ENCODE measurements around the gene MRAS.
"Not testable (repeated sequence)": the region's sequence is repeated elsewhere in the genome, so short reads cannot be mapped to it uniquely, and the experiment has no call there.

MRAS gene

DNA sequence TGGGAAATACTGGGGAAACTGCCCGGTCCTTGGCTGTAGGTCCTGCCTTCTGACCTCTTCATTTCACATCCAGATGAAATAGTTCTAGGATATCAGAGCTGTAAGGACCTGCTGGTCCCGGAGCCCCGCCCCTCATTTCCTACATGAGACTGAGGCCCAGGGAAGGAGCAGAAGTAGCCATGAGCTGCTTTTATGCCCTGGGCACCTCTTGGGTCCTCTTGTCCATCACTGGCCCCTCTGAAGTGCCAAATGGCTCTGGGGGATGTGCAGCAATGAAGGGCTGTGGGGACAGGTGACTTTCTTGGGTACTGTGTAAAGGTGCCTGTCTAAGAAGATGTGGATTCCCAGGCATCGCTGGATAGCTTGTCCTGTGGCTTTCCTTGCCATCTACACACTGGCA, 45.8 kb downstream of the MRAS start:
- DNase-seq, result no peak

- DNase-seq, result no peak
Observed at GRCh38 chr3:138394686-138395085, 46.3 kb downstream of the MRAS start.

DNA sequence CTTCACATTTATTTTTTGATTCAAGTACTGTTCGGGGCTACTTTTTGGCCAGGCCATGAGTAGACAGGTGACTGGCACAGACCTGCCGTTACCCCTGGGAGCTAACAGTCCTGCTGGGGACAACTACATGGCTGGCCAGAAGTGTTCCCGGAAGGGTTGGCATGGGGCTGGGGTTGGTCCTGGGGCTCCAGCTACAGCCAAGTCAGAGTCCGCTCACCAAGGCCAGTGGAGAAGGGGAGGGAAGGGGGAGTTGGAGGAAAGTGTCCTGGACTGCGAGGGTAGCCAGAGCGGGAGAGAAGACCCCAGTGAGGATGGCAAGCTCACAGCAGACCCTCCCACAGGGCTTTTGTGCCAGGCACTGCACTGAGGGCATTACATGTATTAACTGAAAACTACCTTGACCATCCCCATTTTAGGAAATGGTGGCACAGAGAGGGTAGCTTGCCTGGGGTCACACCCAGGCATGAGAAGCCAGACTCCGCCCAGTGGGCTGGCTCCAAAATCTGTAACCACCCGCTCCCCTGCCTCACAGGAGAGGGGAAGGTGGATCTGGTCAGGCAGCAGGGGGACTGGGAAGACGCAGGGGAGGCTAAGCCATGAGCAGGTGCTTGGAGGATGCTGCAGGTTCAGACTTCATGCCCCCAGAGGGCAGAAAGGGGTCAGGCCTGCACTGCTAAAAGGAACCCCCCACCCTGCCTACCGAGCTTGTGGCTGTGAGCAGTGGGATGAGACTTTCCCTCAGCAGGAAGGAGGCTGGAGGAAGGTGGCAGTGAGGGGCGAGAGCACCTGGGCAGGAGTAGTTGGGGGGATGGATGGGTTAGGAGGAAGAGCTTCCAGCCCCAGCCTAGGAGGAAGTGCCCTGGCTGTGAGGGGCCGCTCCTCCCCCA, 47.7 kb downstream of the MRAS start:
- DNase-seq, result no peak

- DNase-seq, result no peak
Observed at GRCh38 chr3:138396752-138397410, 48.5 kb downstream of the MRAS start.

DNA sequence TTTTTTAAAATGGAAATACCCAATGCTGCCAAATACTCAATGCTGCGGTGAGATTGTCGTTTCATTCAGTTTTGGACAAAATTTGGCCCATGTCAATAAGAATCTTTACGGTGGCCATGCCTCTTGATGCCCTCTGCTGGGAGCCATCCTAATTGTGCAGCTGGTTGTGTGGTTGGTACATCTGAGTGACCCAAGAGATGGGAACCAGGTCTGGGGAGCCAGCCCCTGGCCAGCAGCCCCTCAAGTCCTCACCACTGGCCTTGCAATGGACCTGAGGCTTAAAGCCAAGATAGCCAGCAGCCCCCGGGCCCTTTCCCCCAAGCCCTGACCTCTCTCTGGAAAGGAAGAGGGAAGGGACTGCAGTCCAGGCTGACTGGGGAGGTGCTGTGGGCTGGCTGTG, 49.6 kb downstream of the MRAS start:
- DNase-seq, result no peak

DNA sequence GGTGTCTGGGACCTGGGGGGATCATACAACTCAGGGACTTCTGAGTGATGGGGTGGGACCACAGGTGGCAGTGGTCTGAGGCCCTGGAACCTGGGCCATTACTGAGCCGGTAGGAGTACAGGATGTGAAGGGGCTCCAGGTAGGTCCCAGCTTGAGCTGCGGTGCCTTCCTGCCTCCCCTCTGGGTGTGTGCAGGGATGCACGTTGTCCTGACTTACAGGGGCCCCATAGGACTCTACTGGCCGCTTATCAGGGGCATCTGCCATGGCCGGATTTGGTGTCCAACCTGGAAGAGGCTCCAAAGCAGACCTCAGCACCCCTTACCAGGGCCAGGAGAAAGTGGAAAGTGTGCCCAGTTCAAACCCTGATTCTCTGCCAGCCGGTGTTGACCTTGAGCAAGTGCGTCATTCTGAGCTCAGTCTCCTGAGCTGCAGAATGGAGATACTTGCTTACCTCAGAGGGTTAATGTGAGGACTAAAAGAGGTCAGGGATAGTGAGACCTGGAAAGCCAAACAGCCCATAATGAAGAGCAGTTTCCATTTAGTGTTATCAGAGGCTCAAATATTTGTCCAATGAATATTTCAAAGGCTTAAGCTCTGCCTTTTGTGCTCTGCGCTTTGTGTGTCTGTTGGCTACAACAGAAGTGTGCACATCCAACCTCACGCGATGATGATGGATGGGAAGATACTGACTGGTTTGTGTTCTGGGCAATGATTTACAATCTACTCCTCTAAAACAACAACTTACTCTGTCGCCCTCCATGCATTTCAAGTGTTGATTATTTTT, 50.6 kb downstream of the MRAS start:
- DNase-seq, result no peak

DNA sequence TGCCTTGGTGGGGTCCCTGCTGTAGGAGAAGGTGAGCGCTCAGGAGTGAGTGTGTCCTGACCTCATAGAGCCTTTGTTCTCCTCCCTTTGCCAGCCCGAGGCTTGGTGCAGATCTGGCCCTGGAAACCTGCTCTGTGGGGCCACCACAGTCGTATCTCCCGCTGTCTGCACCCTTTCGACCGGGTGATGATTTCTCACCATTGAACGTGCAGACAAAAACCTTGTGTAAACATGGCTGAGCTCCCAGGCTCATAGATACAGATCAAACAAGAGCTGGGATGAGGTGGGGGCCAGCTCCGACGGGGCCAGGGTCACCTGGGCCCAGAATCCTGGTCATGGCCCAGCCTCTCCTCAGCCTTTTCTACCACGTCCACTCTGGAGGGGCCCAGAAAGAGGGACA, 51.4 kb downstream of the MRAS start:
- no peak for DNase-seq

- no peak for DNase-seq
Observed at GRCh38 chr3:138400651-138401070, 52.3 kb downstream of the MRAS start.

- no peak for DNase-seq
Observed at GRCh38 chr3:138401834-138402233, 53.5 kb downstream of the MRAS start.

- no peak for DNase-seq
Observed at GRCh38 chr3:138404121-138404520, 55.7 kb downstream of the MRAS start.

- DNase-seq, result no peak
Observed at GRCh38 chr3:138405001-138405400, 56.6 kb downstream of the MRAS start.

DNA sequence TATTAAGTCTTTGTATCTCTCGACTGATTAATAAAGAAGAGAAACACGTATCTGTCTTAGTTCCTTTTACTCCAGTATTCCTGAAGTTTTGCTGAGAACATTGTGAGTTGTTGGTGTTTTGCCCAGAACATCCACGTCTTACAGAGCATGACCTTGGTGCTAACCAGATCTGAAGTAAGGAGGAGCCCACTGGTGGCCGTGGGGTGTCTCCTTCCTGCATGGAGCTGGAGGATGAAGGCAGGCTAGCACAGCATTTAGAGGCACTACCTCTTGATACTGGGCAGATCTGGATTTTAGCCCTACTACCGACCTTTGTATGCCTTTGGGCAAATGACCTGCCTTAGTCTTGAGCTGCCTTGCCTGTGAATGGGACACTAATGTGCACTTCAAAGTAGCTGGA, 57.1 kb downstream of the MRAS start:
- no peak for DNase-seq

- DNase-seq, result no peak
Observed at GRCh38 chr3:138406606-138407005, 58.2 kb downstream of the MRAS start.

DNA sequence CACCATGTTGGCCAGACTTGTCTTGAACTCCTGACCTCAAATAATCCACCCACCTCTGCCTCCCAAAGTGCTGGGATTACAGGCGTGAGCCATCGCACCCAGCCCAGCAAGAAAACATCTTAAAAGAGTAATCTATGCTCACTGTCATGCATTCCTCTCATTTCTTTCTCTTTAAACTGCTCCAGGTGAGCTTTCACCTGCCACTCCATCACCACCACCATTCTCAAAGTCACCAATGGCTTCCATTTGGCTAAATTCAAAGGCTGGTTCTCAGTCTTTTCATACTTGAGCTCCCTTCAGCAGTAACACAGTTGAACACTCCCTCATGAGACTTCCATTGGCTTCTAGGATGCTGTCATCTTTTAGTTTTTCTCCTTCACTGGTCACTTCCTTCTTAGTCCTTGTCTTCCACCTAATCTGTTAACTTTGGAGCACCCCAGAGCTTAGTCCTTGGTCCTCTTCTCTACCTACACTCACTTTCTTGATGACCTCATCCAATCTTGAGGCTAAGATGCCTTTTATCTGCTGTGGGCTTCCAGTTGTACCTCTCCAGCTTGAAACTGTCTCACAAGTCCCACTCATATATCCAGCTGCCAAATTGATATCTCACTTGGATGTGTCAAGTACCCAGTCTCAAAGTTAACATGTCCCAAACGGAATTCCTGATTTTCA, 59.0 kb downstream of the MRAS start:
- no peak for DNase-seq

DNA sequence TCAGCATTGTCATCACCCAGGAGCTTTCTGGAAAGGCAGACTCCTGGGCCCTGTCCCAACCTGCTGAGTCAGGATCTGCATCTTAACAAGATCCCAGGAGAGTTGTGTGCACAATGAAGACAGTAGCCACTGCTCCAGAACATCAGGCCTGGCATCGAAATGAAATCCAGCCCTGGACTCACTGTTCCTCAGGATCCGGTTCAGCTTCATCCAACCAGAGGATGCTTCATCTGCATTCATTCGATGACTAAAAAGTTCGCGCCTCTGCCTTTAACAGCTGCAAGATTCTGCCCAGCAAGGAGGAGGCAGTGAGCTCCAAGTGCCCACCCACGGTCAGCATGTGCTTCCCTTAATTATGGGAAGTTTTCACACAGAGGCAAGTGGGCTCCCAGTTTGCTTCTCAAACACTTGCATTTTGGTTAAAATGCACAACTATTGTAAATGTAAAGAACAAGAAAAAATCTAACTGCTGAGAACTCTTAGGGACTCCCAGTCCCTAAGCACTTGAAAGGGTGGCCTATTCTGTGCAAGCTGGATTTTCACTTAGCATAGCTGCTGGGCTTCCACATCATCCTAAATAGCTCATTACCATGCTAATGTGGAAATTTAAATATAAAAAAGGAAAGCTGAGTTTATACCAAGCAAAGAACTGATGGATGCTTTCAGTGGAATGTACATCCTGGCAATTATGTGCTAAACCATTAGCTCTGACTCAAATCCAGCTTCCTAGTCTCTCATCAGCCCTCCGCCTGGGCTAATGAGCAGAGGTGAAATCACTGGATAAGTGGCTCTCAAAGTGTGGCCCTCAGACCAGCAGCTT, 60.6 kb downstream of the MRAS start:
- DNase-seq, result no peak

GRCh38 chr3:138412821-138413551, 64.6 kb downstream of the MRAS start:
- no peak for DNase-seq

DNA sequence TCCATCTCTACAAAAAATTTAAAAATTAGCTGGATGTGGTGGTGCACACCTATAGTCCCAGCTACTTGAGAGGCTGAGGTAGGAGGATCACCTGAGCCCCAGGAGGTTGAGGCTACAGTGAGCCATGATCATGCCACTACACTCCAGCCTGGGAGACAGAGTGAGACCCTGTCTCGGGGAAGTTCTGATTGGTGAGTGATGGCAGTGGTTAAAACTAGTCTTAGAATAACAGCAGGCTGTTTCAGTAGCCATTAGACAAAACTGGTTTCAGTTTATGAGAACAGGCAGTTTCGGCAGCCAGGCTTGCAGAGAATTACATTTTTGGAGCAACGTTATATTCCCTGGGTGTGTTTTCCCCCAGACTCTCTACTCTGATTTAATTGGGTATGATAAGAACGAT, 67.9 kb downstream of the MRAS start:
- DNase-seq, result not testable (repeated sequence)

DNA sequence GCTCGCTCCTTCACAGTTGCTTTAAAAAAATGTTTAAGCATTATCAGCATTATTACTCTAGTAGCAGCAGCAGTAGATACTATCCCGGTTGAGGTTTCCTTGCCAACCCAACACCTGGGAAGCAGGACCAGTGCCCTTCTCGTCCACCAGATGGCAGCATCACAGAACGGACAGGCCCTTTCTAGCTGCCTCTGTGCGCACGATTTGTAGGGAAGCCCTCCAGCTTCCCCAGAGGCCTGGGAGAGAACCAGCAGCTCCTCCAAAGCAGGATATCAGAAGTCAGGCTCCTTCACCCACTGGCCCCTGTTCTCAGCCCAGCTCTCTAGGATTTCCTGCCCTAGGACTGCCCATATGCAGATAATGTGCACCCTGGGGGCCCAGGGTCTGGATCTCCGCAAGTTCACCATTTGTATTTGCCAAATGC, 69.2 kb downstream of the MRAS start:
- peak; percentile 68 to 89 for DNase-seq

DNA sequence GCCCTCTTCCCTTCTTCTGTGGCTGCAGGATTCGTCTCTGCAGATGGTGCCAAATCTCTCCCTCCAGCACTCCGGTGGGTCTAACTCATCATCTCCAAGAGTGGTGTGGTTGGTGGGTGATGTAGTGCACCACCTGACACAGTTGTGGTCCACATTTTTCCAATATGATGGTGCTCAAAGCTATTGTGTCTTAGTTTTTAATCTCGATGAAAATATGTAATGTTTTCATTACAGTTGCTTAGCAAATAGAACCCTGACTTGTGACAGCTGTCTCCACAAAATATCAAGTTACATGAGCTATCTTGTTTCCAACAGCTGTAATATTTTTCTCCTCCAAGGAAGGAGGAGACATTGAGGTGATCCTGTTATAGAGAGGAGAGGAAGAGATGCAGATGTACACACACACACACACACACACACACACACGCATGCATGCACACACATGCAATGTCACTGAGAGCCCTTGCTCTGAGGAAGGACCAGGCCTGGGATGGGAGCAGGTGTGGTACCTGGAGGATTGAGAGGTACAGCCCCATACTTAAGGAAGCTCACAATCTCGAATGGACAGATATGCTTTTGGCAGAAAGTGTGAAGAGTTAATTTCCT, 70.3 kb downstream of the MRAS start:
- no peak for DNase-seq

GRCh38 chr3:138423316-138423715, 74.9 kb downstream of the MRAS start:
- DNase-seq, result no peak

GRCh38 chr3:138424323-138424722, 75.9 kb downstream of the MRAS start:
- no peak for DNase-seq
